IPS-NIHi11 (cell line): ENCODE results near the gene ALDH1A1.

Experiments
- DNase-seq: peaks from one replicate; pipeline ENCODE4 v3.0.0; 2012; ENCODE audit warnings: mixed read lengths, low spot score

ALDH1A1 gene

GRCh38 chr9:72917892-72918509 lies 34.9 kb downstream of the ALDH1A1 start:
- no peak for DNase-seq

- DNase-seq = no peak
These were observed 37.2 kb downstream of the ALDH1A1 start for GRCh38 chr9:72915659-72916058.

DNA sequence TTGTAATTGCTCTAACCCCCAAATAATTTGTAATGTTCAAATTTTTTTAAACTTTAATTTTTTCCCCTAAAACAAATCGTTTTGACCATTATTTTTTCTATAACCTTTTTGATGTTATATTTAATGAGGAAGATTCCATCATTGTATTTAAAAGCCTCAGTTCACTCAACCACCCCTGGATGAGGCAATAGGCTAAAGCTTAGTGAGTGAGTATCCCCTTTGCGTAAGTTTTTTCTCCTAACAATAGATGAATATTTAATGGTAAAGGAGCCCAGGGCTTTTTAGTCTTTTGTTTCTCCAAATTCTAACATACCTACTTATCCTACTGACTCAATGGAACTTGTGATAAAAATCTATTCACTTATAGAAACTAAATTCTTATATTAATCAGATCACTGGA lies 38.1 kb downstream of the ALDH1A1 start:
- no peak for DNase-seq

DNA sequence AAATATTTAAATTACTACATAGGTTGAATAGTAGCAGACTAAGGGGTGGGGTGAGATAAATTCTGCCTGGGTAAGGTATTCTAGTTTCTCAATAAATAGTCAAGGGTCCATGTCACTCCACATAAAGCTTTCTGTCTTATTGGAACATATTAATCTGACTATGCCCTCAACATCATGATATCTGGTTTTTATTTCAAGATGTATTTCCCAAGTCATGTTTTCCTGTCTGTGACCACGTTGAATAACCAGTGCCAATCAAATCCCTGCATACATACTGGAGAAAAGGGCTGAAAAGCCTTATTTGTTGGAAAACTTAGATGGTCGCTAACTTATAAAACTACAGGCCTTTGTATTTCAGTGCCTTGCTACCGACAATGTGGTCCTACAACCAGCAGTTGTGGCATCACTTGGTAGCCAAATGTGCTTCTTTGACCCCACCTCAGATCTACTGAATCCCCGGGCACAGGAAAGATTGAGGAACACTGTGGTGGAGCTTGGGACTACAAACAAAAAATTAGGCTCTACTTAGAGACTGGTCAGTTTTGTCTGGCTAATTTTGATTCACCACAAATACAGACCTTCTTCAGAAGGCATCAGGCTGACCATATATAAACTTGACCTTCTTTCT lies 39.4 kb downstream of the ALDH1A1 start:
- DNase-seq = no peak

DNA sequence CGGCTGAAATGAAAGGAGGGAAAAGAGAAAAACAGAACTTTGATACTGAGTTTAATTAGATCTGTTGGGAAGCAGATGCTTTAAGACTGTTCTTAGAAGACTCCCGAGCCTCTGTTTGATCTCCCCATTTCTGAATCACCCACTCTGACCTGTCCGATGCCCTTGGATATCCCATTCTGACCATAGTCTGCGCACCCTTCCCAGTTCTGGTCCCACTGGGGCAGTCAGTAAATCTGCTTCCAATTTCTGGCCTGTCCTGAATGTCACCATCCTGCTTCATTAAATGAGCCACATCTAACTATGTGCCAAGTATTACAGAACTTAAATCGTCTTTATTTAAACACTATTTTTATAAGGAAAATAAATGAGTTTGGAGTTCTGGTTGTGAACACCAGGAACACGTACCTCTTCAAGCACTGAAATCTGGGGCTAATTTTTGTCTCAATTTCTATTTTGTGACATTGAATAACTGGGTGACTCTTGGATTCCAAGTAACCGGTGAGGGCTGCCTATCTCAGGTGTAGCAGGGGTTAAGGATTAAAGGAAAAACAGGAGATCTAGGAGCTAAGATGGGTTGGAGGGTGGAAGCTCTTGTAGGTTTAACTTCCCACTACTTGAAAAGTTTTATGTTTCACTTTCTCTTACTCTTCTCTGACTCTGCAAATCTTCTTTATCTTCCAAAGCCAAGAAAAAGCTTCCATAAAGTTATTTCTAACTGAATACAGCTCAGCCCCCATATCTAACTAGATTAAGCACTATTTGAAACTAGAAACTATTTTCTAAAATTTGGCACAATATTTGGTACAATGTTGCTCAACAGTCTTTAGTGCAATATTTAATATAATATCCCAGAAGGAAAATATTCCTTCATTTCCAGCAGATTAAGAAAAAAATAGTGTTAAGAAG lies 40.1 kb downstream of the ALDH1A1 start:
- DNase-seq = no peak

GRCh38 chr9:72911816-72912215 lies 41.0 kb downstream of the ALDH1A1 start:
- DNase-seq = peak; percentile 8

- DNase-seq = no peak
These were observed 41.5 kb downstream of the ALDH1A1 start for GRCh38 chr9:72911247-72911775.

- no peak for DNase-seq
These were observed 43.4 kb downstream of the ALDH1A1 start for GRCh38 chr9:72909428-72909827.

GRCh38 chr9:72907421-72907820 lies 45.4 kb downstream of the ALDH1A1 start:
- DNase-seq = no peak

DNA sequence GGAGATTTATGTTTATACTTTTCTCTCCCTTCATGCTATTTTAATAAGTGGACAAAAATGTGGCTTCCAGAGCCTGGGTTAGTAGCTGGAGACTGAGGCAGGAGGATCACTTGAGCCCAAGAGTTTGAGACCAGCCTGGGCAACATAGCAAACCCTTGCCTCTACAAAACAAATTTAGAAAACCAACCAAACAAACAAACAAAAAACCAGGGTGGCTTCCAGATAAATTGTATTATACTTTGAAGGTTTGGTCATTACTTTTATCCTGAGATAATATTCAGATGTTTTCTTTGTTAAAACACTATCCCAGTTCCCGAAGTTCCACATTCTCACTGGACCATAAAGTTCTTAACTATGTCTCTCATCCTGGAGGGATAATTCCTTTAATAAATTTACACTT lies 46.0 kb downstream of the ALDH1A1 start:
- no peak for DNase-seq

GRCh38 chr9:72905514-72906480 lies 47.1 kb downstream of the ALDH1A1 start:
- DNase-seq = no peak

- DNase-seq = no peak
These were observed 48.4 kb downstream of the ALDH1A1 start for GRCh38 chr9:72904267-72905093.

- no peak for DNase-seq
These were observed 49.8 kb downstream of the ALDH1A1 start for GRCh38 chr9:72903103-72903502.

DNA sequence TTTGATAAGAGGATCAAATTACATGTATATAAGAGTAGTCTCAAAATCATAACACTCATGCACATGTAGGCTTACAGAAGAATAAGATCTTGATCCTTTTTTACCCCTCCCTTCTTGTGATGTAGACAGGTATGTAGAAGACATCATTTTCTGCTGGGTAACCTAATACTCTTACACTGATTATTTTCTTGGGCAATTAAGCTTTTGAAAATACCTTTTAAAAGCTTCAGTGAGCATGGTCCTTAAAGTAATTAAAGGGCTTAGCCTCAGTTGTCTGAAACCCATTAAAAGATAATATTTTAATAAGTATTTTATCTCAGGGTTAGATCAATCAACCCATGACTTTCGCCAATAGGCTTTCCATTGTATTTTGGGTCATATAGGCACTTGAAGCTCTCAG lies 50.6 kb downstream of the ALDH1A1 start:
- DNase-seq = no peak

- DNase-seq = no peak
These were observed 52.9 kb downstream of the ALDH1A1 start for GRCh38 chr9:72899734-72900477.

DNA sequence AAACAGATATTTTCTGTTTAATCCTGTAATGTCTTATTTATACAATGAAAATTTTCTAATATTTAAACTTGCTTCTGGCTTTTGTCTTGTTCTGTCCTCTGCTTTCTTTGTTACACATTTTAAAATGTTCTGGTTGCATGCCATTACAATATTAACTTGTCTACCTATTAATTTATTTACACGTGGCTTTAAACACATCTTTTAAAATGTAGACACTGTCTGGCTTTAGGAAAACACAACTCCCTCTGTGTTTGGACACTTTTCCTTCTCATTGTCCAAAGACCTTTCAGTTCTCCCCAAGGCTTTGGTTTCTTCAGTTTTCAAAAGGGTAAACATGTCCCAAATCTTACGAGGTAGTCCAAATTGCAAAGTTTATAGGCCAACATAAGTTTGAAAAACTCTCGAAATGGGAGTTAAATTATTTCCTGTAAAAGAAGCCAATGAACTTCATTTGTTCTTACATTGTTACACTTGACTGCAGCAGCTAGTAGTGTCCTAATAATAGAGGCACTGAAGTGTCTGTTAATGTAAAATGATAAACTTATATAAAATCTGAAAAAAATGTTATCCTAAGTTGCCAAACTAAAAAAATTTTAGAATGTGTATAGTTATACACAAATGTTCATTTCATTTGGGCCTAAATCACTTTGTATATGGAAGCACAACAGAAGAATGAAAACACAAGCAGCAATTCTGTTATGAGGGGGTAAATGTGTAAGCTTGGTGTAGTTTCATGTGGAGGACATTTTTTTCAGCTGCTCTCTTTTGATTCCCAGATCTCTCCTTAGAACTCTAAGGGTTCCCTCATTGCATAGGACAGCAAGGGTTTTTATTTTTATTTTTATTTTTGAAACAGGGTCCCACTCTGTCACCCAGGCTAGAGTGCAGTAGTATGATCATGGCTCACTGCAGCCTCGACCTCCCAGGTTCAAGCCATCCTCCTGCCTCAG lies 53.8 kb downstream of the ALDH1A1 start:
- DNase-seq = no peak

GRCh38 chr9:72898360-72898759 lies 54.5 kb downstream of the ALDH1A1 start:
- DNase-seq = no peak

DNA sequence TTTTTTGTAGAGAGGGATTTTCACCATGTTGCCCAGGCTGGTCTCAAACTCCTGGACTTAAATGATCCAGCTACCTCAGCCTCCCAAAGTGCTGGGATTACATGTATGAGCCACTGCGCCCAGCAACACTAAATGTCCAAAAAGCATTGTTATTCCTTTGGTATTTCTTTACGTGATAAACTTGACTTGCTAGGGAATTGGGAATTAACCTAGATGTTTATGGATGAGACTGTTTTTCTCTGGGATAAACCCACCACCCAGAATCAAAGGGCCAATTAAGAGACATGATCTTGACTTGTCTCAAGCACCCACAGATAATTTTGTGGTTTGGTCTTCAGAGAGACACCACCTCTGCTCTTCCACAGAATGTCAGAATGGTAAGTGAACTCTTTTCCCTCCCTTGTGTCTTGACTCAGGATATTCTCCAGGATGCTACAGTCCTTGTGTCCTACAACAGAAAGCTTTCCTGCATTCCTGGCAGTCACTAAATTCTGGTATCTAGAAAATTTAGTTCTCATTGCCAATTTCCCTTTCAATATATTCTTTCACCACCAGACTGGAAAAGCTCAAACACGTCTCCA lies 55.7 kb downstream of the ALDH1A1 start:
- no peak for DNase-seq
